ENCODE results near the gene RSPRY1. TPM values are rescaled to one million over a fixed set of nuclear protein-coding genes. Genes with fewer than 3 reads are reported as not detected.

RSPRY1 gene
- polyA plus RNA-seq (2012; rRNA removed) = 16.6 and 21.7 TPM in 2 replicates
- 18.7 and 21.4 TPM in 2 replicates for polyA plus RNA-seq (2012; cell fraction: cytosol; rRNA removed)
- 16.3 and 28.5 TPM in 2 replicates for polyA plus RNA-seq (2012; cell fraction: nucleus; rRNA removed)

DNA sequence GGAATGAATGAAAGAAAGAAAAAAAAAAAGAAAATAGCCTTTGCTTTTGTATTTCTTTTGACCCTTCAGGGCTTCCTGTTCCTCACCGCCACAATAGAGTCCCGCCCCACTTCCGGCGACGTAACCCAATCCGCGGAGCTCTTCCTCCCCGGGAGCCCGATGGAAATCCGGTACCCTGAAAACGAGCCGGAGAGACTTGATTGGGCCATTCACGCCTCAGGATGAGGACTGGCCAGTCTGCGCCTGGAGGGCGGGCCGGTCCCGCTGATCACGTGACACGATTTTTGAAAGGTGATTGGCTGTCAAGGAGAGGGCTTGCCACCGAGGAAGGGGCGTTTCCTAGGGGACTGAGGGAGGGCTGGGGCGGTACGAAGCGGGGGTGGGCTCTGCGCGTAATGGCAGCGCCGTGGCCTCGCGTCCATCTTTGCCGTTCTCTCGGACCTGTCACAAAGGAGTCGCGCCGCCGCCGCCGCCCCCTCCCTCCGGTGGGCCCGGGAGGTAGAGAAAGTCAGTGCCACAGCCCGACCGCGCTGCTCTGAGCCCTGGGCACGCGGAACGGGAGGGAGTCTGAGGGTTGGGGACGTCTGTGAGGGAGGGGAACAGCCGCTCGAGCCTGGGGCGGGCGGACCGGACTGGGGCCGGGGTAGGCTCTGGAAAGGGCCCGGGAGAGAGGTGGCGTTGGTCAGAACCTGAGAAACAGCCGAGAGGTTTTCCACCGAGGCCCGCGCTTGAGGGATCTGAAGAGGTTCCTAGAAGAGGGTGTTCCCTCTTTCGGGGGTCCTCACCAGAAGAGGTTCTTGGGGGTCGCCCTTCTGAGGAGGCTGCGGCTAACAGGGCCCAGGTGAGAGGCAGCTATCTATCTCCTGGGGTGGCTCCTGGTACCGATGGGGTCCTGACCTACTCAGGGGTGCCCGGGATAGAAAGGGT is at the start of gene RSPRY1, which contains the start of gene PSME3IP1:
Gene RSPRY1 (plus strand): TSS at position 385 of the 927 bp plus-strand sequence. CDS start 18,330 bp downstream, outside the sequence.
Gene PSME3IP1 (minus strand): TSS at position 95 of the 927 bp plus-strand sequence. CDS start 12,185 bp downstream, outside the sequence.
- no peaks in the 10 kb centered on the region for H3K27me3 ChIP-seq (ENCODE audit: insufficient read depth)
- peak; percentile 100 for DNase-seq
- peak within 1 kb of the TSS; percentile 95 to 97 for H3K27ac ChIP-seq (ENCODE audit: low read depth in 2 of 2, low read length in 1 of 2)
- no peaks in the 10 kb centered on the region for H3K9me3 ChIP-seq
- ChIA-PET CTCF (interaction anchor here (0.8 to 1.6 kb wide), 6 partner anchors 8 to 334 kb away, joined by 3 to 6 read pairs (median 4); no protein-coding TSS in a partner anchor), POLR2A (interaction anchor here (0.6 to 1.4 kb wide), 10 partner anchors 10 to 504 kb away, joined by 3 to 7 read pairs (median 4); partner anchors contain the start of genes ARL2BP and MT1X)
- peak within 1 kb of the TSS; percentile 72 for H2AFZ ChIP-seq (ENCODE audit: low read depth)
- H3K36me3 ChIP-seq (replicated peaks in 1 of 2; ENCODE audit: control insufficient read depth in 1 of 2, insufficient read depth in 2 of 2, low read length in 1 of 2) = peaks cover 0 to 10% of the 10 kb centered on the region in 2 experiments
- H3K4me1 ChIP-seq (ENCODE audit: control insufficient read depth in 1 of 2, insufficient read depth in 2 of 2, low read depth in 1 of 2, low read length in 1 of 2) = peaks cover 5 to 16% of the 10 kb centered on the region in 2 experiments; a peak in 3 of 4 replicates
- no peaks in the 10 kb centered on the region for H4K20me1 ChIP-seq (ENCODE audit: insufficient read depth)
- H3K9ac ChIP-seq = peak within 1 kb of the TSS; percentile 98
- no peaks in the 10 kb centered on the region for H3F3A ChIP-seq (replicated peaks; ENCODE audit: insufficient read depth)
- H3K79me2 ChIP-seq (ENCODE audit: insufficient read depth) = peaks cover 96% of the 10 kb centered on the region
- peak within 1 kb of the TSS; percentile 89 for H3K4me2 ChIP-seq
- peak within 1 kb of the TSS; percentile 93 to 96 for H3K4me3 ChIP-seq (ENCODE audit: low read depth in 2 of 2, low read length in 1 of 2)
- WGBS (ENCODE audit: low lambda C conversion rate) = 2% methylated on average over 36 of the region's 64 CpGs
- no peaks in the 10 kb centered on the region for H3K9me2 ChIP-seq
- TF ChIP-seq GABPA (IDR thresholded peaks at IDR 0.05; ENCODE audit: low read depth) = peak; percentile 91
- no peak; the same call in 1 of the 2 replicates for TF ChIP-seq SMC3 (IDR thresholded peaks at IDR 0.05; ENCODE audit: low read depth, low read length)
- TF ChIP-seq, protein P1, sequence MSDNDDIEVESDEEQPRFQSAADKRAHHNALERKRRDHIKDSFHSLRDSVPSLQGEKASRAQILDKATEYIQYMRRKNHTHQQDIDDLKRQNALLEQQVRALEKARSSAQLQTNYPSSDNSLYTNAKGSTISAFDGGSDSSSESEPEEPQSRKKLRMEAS (IDR thresholded peaks at IDR 0.05; ENCODE audit: low read depth) = peak; percentile 56
- peak; percentile 55 for TF ChIP-seq CHD2 (IDR thresholded peaks at IDR 0.05; ENCODE audit: low read length, partially characterized antibody)
- TF ChIP-seq FOXM1 (IDR thresholded peaks at IDR 0.05; ENCODE audit: low read depth) = no peak
- no peak for TF ChIP-seq MEF2A (IDR thresholded peaks at IDR 0.05; ENCODE audit: borderline replicate concordance, low read depth)
- TF ChIP-seq USF2 (IDR thresholded peaks at IDR 0.05; ENCODE audit: borderline replicate concordance, low read depth, low read length) = peak; percentile 79
- TF ChIP-seq, protein P2, sequence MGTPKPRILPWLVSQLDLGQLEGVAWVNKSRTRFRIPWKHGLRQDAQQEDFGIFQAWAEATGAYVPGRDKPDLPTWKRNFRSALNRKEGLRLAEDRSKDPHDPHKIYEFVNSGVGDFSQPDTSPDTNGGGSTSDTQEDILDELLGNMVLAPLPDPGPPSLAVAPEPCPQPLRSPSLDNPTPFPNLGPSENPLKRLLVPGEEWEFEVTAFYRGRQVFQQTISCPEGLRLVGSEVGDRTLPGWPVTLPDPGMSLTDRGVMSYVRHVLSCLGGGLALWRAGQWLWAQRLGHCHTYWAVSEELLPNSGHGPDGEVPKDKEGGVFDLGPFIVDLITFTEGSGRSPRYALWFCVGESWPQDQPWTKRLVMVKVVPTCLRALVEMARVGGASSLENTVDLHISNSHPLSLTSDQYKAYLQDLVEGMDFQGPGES (IDR thresholded peaks at IDR 0.05; ENCODE audit: low read depth, low read length) = peak; percentile 55
- no peak for TF ChIP-seq EZH2phosphoT487 (IDR thresholded peaks at IDR 0.05; ENCODE audit: borderline replicate concordance, low read depth)
- no peak for TF ChIP-seq GATA2 (CRISPR knock-in tag; IDR thresholded peaks at IDR 0.05)
- TF ChIP-seq EP300 (IDR thresholded peaks at IDR 0.05; ENCODE audit: borderline replicate concordance in 1 of 2, low read depth in 1 of 2, low read length in 1 of 2) = no peak
- peak; percentile 87 for TF ChIP-seq YY1 (IDR thresholded peaks at IDR 0.05; ENCODE audit: low read depth)
- TF ChIP-seq USF1 (IDR thresholded peaks at IDR 0.05; ENCODE audit: borderline replicate concordance, low read depth) = peak; percentile 96
- peak; percentile 47; the same call in 1 of the 2 replicates for TF ChIP-seq SIN3A (IDR thresholded peaks at IDR 0.05; ENCODE audit: borderline replicate concordance, low read depth, low read length)
- TF ChIP-seq, protein P3, sequence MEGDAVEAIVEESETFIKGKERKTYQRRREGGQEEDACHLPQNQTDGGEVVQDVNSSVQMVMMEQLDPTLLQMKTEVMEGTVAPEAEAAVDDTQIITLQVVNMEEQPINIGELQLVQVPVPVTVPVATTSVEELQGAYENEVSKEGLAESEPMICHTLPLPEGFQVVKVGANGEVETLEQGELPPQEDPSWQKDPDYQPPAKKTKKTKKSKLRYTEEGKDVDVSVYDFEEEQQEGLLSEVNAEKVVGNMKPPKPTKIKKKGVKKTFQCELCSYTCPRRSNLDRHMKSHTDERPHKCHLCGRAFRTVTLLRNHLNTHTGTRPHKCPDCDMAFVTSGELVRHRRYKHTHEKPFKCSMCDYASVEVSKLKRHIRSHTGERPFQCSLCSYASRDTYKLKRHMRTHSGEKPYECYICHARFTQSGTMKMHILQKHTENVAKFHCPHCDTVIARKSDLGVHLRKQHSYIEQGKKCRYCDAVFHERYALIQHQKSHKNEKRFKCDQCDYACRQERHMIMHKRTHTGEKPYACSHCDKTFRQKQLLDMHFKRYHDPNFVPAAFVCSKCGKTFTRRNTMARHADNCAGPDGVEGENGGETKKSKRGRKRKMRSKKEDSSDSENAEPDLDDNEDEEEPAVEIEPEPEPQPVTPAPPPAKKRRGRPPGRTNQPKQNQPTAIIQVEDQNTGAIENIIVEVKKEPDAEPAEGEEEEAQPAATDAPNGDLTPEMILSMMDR (IDR thresholded peaks at IDR 0.05) = no peak
- TF ChIP-seq RAD21 (IDR thresholded peaks at IDR 0.05; ENCODE audit: low read length) = no peak
- no peak for TF ChIP-seq FOSL2 (IDR thresholded peaks at IDR 0.05; ENCODE audit: borderline replicate concordance, low read depth)
- TF ChIP-seq JUND (IDR thresholded peaks at IDR 0.05) = no peak
- peak; percentile 56; the same call in 1 of the 2 replicates for TF ChIP-seq POLR2AphosphoS5 (IDR thresholded peaks at IDR 0.05; ENCODE audit: low read depth, low read length)
- no peak for TF ChIP-seq NFIC (IDR thresholded peaks at IDR 0.05; ENCODE audit: borderline replicate concordance)
- TF ChIP-seq TCF12 (IDR thresholded peaks at IDR 0.05) = no peak
- TF ChIP-seq TEAD4 (IDR thresholded peaks at IDR 0.05; ENCODE audit: borderline replicate concordance, insufficient read depth) = no peak
- TF ChIP-seq ELF1 (IDR thresholded peaks at IDR 0.05) = peak; percentile 90
- TF ChIP-seq RCOR1 (IDR thresholded peaks at IDR 0.05; ENCODE audit: low read length) = no peak
- TF ChIP-seq, protein P4, sequence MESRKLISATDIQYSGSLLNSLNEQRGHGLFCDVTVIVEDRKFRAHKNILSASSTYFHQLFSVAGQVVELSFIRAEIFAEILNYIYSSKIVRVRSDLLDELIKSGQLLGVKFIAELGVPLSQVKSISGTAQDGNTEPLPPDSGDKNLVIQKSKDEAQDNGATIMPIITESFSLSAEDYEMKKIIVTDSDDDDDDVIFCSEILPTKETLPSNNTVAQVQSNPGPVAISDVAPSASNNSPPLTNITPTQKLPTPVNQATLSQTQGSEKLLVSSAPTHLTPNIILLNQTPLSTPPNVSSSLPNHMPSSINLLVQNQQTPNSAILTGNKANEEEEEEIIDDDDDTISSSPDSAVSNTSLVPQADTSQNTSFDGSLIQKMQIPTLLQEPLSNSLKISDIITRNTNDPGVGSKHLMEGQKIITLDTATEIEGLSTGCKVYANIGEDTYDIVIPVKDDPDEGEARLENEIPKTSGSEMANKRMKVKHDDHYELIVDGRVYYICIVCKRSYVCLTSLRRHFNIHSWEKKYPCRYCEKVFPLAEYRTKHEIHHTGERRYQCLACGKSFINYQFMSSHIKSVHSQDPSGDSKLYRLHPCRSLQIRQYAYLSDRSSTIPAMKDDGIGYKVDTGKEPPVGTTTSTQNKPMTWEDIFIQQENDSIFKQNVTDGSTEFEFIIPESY (IDR thresholded peaks at IDR 0.05; ENCODE audit: borderline replicate concordance, low read depth) = no peak
- peak; percentile 70; the same call in 1 of the 2 replicates for TF ChIP-seq MXI1 (IDR thresholded peaks at IDR 0.05; ENCODE audit: low read depth, low read length)

Measured in SK-N-SH (cell line).